ENCODE data around the gene SLC27A4. TPM values are rescaled to one million over a fixed set of nuclear protein-coding genes. Genes with fewer than 3 reads are reported as not detected.

Gene SLC27A4
- total RNA-seq, 2 experiments from 2014 or later, result 13.6 to 13.9 TPM

DNA sequence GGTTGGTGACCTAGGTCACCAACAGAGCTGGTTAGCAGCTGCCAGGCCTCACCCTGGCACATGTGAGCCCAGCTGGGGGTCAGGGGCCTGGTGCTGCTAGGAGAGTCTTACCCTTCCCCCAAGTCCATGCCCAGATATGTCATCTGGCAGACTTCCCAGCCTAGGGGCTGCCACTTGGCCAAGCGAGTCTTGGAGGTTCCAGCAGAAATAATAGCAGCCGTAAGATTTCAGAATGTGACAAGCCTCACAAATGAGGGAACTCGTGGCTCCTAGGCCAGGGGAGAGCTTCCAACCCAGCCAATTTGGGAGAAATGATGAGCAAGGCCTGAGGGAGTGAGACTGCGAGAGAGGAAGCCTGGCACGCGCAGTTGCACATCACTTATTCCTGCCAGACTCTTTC lies 41.9 kb downstream of the SLC27A4 start:
- Mint-ChIP-seq H3K27ac (no peak overlapping the region), H3K9me3 (no peaks in the 10 kb centered on the region), H3K36me3 (peaks cover 4% of the 10 kb centered on the region), H3K27me3 (no peaks in the 10 kb centered on the region), H3K4me3 (no peak overlapping the region), H3K4me1 (peaks cover 3% of the 10 kb centered on the region)
- POLR2A ChIA-PET, result no interaction called here
- DNase-seq, result no peak
- no peak for ATAC-seq (ENCODE audit: low read depth)

DNA sequence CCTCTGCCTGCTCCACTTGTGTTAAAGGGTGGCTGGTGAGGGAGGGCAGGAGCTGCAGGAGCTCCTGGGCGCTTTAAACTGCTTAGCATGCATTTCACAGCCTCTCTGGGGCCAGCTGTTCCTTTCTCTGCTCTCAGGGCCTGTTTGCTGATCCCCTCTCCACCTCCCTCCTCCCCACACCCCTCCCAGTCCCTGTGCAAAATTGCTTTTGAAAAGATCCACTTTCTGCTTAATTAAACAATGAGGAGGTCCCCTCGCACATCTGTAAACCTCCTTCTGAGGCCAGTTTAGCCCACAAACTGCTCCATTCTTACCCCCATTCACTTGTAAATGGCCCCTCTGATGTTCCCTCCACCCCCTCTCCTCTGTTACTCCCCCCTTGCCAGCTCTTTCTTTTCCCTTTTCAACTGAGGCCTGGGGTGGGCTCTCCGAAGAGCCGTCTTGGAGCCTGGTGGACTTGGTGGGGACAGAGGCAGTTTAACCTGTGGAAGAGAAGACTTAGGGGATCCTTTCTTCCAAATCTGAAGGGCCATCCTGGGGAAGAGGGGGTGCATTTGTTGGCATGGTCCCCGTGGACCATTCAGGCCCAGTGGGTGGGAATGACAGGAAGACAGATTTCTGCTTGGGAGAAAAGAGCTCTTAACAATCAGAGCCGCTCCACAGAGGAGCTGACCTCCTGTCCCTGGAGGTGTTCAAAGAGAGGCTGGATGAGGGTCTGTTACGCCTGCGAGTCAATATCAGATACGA lies 42.9 kb downstream of the SLC27A4 start:
- POLR2A ChIA-PET, result interaction anchor here (1.1 kb wide), 1 partner anchor 222 kb away, joined by 3 read pairs; no protein-coding TSS in a partner anchor

DNA sequence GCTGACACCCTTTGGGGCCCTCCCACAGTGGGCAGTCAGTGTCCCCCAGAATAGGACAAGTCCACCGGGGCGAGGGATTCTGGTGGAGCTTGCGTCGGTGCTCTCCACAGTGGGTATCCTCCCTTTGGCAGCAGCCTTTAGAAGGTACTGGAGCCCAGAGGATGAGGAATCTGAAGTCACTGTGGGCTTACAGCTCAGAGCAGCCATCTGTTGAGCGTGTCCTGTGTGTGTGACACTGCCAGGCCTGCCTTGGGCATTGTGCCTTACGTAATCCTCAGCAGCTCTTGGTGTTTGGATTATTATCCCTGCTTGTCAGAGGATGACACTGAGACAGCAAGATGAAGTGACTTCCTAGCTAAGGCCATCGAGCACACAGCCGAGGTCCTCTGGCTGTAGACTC lies 43.5 kb downstream of the SLC27A4 start:
- Mint-ChIP-seq H3K36me3 (peaks cover 4% of the 10 kb centered on the region), H3K4me3 (no peak overlapping the region), H3K27me3 (no peaks in the 10 kb centered on the region), H3K9me3 (no peaks in the 10 kb centered on the region), H3K27ac (no peak overlapping the region), H3K4me1 (peaks cover 3% of the 10 kb centered on the region)
- POLR2A ChIA-PET, result interaction anchor here (1.1 kb wide), 1 partner anchor 223 kb away, joined by 3 read pairs; no protein-coding TSS in a partner anchor
- no peak for ATAC-seq (ENCODE audit: low read depth)
- no peak for DNase-seq

More for the DNA sequence above, 42.9 kb downstream of the SLC27A4 start:
- no peak for DNase-seq
- Mint-ChIP-seq H3K27me3 (no peaks in the 10 kb centered on the region), H3K4me1 (peaks cover 3% of the 10 kb centered on the region), H3K9me3 (no peaks in the 10 kb centered on the region), H3K27ac (no peak overlapping the region), H3K4me3 (no peak overlapping the region), H3K36me3 (peaks cover 4% of the 10 kb centered on the region)
- no peak for ATAC-seq (ENCODE audit: low read depth)

DNA sequence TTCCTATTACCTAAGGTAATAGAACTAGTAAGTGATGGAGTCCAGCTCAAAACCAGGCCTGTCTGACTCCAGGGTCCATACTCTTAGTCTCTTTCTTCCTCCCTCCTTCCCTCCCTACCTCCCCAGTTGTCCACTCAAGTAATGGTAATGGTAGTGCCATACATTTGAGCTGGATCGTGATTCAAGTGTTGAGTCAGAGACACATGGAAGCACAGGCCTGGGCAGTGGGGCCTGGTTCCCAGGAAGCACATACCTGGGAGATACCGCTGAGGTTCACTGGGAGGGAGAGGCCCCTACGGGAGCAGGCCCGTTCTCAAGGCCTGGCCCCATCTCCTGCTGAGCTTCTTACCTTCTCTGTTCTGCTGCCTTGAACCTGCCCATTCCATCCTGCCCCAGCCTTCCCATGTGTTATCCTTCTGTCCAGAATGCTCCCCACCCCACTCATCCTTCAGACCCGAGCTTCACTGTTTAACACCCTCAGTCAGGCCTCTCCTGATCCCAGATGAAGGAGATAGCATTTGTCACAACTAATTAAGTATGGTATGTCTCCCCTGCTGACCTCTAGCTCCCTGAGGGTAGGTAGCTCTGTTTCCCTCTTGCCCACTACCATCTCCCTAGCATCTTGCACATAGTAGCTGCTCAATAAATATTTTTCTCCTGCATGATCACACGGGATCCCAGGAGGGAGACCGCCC lies 44.6 kb downstream of the SLC27A4 start:
- POLR2A ChIA-PET, result interaction anchor here (0.6 to 1.3 kb wide), 3 partner anchors 12 to 432 kb away, joined by 3 read pairs; partner anchors contain the start of gene URM1
- no peak for DNase-seq
- H3K27ac Mint-ChIP-seq, result no peak overlapping the region
- H3K27me3 Mint-ChIP-seq, result no peaks in the 10 kb centered on the region
- H3K36me3 Mint-ChIP-seq, result peaks cover 1% of the 10 kb centered on the region
- peaks cover 3% of the 10 kb centered on the region for H3K4me1 Mint-ChIP-seq
- H3K4me3 Mint-ChIP-seq, result no peak overlapping the region
- ATAC-seq (ENCODE audit: low read depth), result no peak
- H3K9me3 Mint-ChIP-seq, result no peaks in the 10 kb centered on the region

DNA sequence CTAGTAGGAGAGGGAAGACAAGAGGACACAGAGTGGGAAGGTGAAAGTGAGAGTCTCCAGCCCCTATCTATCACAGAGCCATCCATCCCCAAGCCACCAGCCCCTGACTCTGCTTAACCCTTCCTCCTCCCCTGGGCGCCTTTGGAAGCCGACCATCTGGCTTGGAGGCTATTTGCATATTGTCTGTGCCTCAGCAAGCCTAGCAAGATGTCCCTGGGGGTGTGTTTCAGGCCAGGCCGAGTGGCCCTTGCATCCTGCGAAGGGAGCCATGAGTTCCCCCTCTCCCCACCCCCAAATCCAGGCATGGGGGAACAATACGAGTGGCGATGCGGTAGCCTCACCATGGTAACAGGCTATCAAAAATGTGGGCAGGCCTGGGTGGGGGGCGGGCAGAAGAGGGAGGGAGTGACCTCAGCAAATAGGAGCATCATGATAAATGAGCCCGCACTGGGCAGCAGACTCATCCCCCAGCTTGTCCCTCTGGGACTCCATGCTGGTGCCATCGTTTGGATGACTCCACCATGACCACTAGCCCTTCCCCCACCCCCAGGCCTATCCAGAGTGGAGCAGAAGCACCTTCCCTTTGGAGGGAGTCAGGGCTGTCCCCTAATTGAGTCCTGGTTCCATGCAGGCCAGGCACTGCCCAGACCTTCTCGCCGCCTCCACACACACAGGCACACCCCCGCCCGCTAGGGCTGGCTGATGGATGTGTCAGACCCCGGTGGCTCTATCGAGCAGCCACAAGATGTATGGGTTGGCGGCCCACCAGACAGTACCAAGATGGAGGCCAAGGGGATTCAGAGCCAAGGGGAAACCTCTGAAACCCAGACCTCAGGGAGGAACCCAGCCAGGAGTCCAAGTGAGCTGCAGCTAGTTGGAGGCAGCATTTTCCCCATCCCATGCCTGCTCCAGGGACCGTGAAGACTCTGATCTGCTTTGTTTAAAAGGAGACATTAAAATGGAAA lies 45.5 kb downstream of the SLC27A4 start:
- ATAC-seq (ENCODE audit: low read depth) (no peak), DNase-seq (no peak)
- H3K4me3 Mint-ChIP-seq, result no peak overlapping the region
- no peaks in the 10 kb centered on the region for H3K9me3 Mint-ChIP-seq
- peaks cover 3% of the 10 kb centered on the region for H3K4me1 Mint-ChIP-seq
- peaks cover 1% of the 10 kb centered on the region for H3K36me3 Mint-ChIP-seq
- H3K27ac Mint-ChIP-seq, result no peak overlapping the region
- POLR2A ChIA-PET, result interaction anchor here (1.3 kb wide), 1 partner anchor 14 kb away, joined by 3 read pairs; the partner anchor contains the start of gene URM1
- H3K27me3 Mint-ChIP-seq, result no peaks in the 10 kb centered on the region

DNA sequence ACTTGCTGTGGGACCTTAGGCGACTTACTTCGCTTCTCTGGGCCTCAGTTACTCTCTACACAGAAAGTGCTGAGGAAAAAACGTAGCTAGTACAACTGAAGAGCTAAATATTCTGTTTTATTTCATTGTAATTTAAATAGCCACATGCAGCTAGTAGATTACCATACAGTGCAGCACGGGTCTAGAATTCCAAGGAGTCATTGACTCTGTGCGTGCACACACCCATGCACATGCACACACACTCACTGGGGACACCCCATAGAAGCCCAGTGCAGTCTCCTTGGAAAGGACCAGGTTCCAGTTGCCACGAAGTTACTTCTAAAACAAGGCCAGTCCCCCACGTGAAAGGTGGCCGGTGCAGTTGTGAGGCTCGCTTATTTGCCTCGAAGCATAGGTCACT lies 47.8 kb downstream of the SLC27A4 start:
- POLR2A ChIA-PET, result no interaction called here
- DNase-seq (no peak), ATAC-seq (ENCODE audit: low read depth) (no peak)
- H3K27me3 Mint-ChIP-seq, result no peaks in the 10 kb centered on the region
- no peaks in the 10 kb centered on the region for H3K36me3 Mint-ChIP-seq
- H3K4me1 Mint-ChIP-seq, result peaks cover 3% of the 10 kb centered on the region
- H3K27ac Mint-ChIP-seq, result no peak overlapping the region
- H3K9me3 Mint-ChIP-seq, result no peaks in the 10 kb centered on the region
- H3K4me3 Mint-ChIP-seq, result no peak overlapping the region

DNA sequence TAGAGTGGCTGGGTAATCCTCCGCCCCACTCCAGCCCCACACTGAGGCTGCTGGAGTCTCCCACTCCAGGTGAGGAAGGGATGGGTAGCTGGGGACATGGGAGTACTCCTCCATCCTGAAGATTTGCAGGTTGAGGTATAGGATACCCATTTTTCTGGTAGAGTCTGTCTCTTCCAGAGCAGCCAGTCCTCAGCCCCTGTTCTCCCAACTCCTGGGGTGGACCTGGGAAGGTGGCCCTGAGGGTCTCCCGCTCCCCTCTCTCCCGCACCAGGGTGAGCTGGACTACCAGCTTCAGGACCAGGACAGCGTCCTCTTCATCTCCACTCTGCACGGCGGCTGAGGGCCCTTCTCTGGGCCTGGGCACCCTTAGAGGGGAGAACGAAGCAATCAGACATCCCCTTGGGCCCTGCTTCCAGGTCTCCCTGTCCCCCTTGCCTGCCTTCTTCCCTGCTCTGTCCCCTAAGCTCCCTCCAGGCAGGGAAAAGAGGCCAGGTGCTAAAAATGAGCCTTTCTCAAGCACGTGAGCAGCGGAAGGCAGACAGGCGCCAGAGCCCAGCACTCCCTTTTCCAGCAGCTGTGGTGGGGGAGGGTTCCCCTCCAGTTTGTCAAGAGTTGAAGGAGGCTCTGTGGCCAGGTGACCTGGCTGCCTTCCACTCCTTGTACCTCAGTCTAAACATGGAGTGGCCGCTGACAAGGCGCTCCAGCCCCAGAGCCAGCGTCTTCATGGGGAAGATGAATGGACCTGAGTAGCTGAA lies 49.2 kb downstream of the SLC27A4 start:
- Mint-ChIP-seq H3K9me3 (no peaks in the 10 kb centered on the region), H3K27ac (no peak overlapping the region), H3K36me3 (no peaks in the 10 kb centered on the region)

DNA sequence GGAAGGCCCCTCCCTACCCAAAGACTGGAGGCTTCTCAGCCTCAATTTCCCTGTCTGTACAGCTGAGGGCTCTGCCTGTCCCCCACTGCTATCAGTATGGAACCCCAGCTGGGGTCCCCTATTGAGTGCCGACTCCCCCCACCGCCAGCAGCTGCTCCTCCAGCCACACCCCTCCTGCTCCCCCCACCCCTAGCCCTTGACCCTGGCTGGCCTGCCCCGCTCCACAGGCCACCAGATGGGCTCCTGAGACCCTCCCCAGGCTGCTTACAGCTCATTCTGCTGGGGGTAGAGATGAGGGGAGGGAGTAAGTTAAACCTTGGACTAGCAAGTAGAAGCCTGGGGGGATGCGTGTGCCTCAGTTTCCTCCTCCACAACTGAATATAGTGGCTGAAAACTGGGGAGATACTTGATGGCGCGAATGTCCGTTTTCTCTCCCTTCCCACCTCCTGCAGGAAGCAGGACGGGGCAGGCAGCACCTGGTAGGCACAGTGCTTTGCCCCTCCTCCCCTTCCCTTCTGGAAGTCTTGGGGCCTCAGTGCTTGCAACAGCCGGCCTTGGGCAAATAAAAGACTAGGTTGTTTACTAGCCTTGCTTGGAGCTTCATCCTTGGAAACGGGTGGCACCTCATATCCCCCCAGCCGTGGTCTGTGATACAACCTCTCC lies 50.0 kb downstream of the SLC27A4 start:
- POLR2A ChIA-PET, result no interaction called here
- Mint-ChIP-seq H3K36me3 (no peaks in the 10 kb centered on the region), H3K4me1 (no peaks in the 10 kb centered on the region), H3K9me3 (no peaks in the 10 kb centered on the region), H3K27ac (no peak overlapping the region), H3K27me3 (no peaks in the 10 kb centered on the region), H3K4me3 (no peak overlapping the region)
- DNase-seq, result no peak
- ATAC-seq (ENCODE audit: low read depth), result no peak

More for the DNA sequence above, 49.2 kb downstream of the SLC27A4 start:
- Mint-ChIP-seq H3K4me3 (no peak overlapping the region), H3K4me1 (no peaks in the 10 kb centered on the region), H3K27me3 (no peaks in the 10 kb centered on the region)
- ATAC-seq (ENCODE audit: low read depth) (no peak), DNase-seq (no peak)
- POLR2A ChIA-PET, result no interaction called here

DNA sequence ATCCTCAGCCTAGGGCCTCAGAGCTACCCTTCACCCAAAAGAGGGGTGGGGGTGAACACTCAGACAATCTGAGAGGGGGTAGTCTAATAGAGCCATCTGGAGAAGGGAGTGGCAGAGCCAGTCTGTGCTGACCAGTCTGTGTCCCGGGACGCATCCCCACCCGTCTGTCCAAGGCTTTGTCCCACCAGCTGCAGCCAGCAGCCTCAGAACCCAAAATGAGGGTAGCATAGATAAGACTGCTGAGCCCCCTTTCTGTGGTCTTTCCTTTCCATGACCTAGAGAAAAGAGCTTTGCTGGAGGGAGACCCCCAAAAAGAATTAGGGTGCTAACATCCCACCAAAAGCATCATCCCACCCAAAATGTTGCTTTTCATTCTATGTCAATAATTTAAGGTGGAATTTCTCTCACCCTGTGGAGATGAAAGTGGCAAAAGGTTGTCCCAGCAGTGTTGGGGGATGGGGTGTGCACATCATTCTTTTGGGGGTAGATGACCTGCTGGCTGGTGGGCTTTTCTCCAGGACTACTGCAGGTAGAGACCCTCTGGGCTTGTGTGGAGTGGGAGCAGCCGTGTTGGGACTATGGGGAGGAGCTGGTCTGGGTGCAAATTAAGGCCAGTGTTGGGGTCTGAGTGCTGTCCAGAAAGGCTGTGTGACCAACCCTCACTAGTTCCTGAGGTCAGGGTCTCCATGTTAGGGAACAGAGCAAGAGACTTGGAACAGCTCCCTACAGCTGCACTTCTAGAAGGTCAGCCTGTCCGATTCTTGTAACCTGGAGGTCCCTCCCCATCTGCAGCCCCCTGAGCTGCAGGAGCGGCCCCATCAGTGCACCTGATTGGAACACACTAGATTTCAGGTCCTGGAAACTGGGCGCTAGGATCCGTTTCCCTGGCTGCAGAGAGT lies 50.7 kb downstream of the SLC27A4 start:
- POLR2A ChIA-PET, result interaction anchor here (0.6 kb wide), 1 partner anchor 22 kb away, joined by 8 read pairs; no protein-coding TSS in a partner anchor
- Mint-ChIP-seq H3K4me1 (no peaks in the 10 kb centered on the region), H3K4me3 (no peak overlapping the region), H3K27me3 (peaks cover 3% of the 10 kb centered on the region), H3K27ac (no peak overlapping the region), H3K36me3 (no peaks in the 10 kb centered on the region), H3K9me3 (no peaks in the 10 kb centered on the region)
- ATAC-seq (ENCODE audit: low read depth) (no peak), DNase-seq (no peak)

DNA sequence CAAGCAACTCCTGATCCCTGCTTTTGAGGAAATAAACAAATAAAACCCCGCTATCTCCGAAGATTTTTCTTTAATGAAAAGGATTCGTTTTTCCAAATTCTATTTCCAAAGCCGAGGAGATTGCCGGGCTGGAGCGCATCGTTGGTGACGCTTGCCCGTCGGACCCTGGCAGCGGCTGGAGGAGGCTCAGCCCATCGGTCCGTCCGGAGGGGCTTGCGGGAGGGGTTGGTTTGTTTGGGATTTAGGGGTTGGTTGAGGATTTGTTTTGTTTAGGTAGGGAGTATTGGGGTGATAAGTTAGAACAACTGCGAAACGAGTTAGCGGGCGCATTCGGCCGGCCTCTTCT lies 51.6 kb downstream of the SLC27A4 start:
- ATAC-seq (ENCODE audit: low read depth) (no peak), DNase-seq (no peak)
- H3K27ac Mint-ChIP-seq, result no peak overlapping the region
- POLR2A ChIA-PET, result interaction anchor here (0.6 kb wide), 1 partner anchor 21 kb away, joined by 8 read pairs; no protein-coding TSS in a partner anchor
- H3K36me3 Mint-ChIP-seq, result no peaks in the 10 kb centered on the region
- H3K27me3 Mint-ChIP-seq, result peaks cover 10% of the 10 kb centered on the region
- H3K4me1 Mint-ChIP-seq, result peaks cover 2% of the 10 kb centered on the region
- H3K4me3 Mint-ChIP-seq, result no peak overlapping the region
- no peaks in the 10 kb centered on the region for H3K9me3 Mint-ChIP-seq

DNA sequence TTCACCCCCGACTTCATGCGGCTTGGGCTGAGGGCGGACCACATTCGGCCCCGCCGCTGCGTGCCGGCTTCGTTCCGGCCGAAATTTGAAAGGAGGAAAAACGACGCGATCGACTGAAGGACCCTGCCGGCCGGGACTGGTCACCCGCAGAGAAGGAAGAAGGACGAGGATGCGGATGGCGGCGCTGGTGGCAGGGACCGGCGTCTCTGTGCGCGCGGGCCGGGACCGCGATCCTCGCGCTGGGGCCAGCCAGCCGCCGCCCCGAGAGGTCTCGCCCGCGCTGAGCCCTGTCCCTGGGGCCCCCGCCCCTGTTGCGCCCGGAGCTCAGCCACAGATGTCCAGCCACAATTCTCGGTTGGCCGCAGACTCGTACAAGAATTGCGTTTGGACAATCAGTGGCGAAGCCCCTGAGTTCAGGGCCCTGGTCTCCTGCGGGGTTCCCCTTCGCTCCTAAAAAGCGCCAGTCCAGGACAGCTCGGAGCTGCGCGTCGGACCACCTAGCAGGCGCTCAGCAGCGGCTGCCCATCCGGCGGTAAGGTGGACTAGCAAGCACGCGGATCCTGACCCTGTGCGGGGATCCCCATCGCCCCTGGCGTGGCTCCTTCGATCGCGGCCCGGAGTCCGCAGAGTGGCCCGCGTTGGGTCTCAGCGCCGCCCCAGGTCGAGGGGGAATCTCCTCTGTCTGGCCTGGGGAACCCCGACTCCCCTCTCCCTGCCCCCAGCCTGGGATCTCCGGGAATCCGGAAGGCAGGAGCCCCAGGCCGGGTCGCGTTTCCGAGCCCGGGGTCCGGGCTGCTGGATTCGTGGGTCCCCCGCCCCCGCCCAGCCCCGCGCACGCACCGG lies 52.2 kb downstream of the SLC27A4 start:
- ATAC-seq (ENCODE audit: low read depth) (no peak), DNase-seq (no peak)
- POLR2A ChIA-PET, result no interaction called here
- H3K4me1 Mint-ChIP-seq, result peaks cover 3% of the 10 kb centered on the region
- no peaks in the 10 kb centered on the region for H3K36me3 Mint-ChIP-seq
- H3K9me3 Mint-ChIP-seq, result no peaks in the 10 kb centered on the region
- no peak overlapping the region for H3K4me3 Mint-ChIP-seq
- H3K27ac Mint-ChIP-seq, result no peak overlapping the region
- H3K27me3 Mint-ChIP-seq, result peaks cover 16% of the 10 kb centered on the region
